ENCODE results near the gene DUSP28.
A peak's percentile ranks its signal among the peaks of the same experiment; 100 is the strongest.

Gene DUSP28

GRCh38 chr2:240567872-240568677 is 7.9 kb downstream of the DUSP28 start, which contains the start of gene RNPEPL1 (continued):
- TF ChIP-seq PRDM6 (tag by site-specific recombination; IDR thresholded peaks at IDR 0.05): no peak
- no peak for TF ChIP-seq SETDB1 (IDR thresholded peaks at IDR 0.05; ENCODE audit: insufficient read length, low read length)
- TF ChIP-seq ZNF23 (tag by site-specific recombination; IDR thresholded peaks at IDR 0.05; ENCODE audit: borderline replicate concordance): no peak
- no peak for TF ChIP-seq ZNF830 (tag by site-specific recombination; IDR thresholded peaks at IDR 0.05; ENCODE audit: low read depth)
- TF ChIP-seq ZNF555 (tag by site-specific recombination; conservative IDR thresholded peaks at IDR 0.05): no peak
- TF ChIP-seq ZNF513 (tag by site-specific recombination; IDR thresholded peaks at IDR 0.05): no peak
- TF ChIP-seq ZBTB7A (tag by site-specific recombination; IDR thresholded peaks at IDR 0.05; ENCODE audit: low read depth): no peak
- TF ChIP-seq ZNF76 (tag by site-specific recombination; IDR thresholded peaks at IDR 0.05; ENCODE audit: borderline replicate concordance, low read depth): no peak
- TF ChIP-seq HIC1 (tag by site-specific recombination; IDR thresholded peaks at IDR 0.05): no peak
- no peak for TF ChIP-seq ZNF670 (tag by site-specific recombination; IDR thresholded peaks at IDR 0.05; ENCODE audit: low read depth)
- TF ChIP-seq ZNF561 (tag by site-specific recombination; IDR thresholded peaks at IDR 0.05; ENCODE audit: borderline replicate concordance): no peak
- no peak for TF ChIP-seq GLI2 (tag by site-specific recombination; IDR thresholded peaks at IDR 0.05; ENCODE audit: borderline replicate concordance, low read depth)
- 0 out of 2 replicates have a peak, but pooled peaks have one; percentile 22 for TF ChIP-seq IKZF3 (tag by site-specific recombination; IDR thresholded peaks at IDR 0.05)
- no peak for TF ChIP-seq ZNF398 (tag by site-specific recombination; IDR thresholded peaks at IDR 0.05)
- no peak for TF ChIP-seq ZBTB49 (tag by site-specific recombination; IDR thresholded peaks at IDR 0.05; ENCODE audit: low read depth)
- TF ChIP-seq ZNF777 (tag by site-specific recombination; IDR thresholded peaks at IDR 0.05; ENCODE audit: borderline replicate concordance): no peak
- TF ChIP-seq YY1 (tag by site-specific recombination; IDR thresholded peaks at IDR 0.05): no peak
- TF ChIP-seq SP7 (tag by site-specific recombination; IDR thresholded peaks at IDR 0.05): no peak
- peak; percentile 54 for TF ChIP-seq ZBTB8A (tag by site-specific recombination; IDR thresholded peaks at IDR 0.05)
- TF ChIP-seq BCL11B (tag by site-specific recombination; IDR thresholded peaks at IDR 0.05; ENCODE audit: low read depth): no peak
- no peak for TF ChIP-seq ZBTB1 (tag by site-specific recombination; IDR thresholded peaks at IDR 0.05)
- TF ChIP-seq ZNF747 (tag by site-specific recombination; IDR thresholded peaks at IDR 0.05): no peak
- TF ChIP-seq ZNF701 (tag by site-specific recombination; IDR thresholded peaks at IDR 0.05): no peak
- TF ChIP-seq ZNF223 (tag by site-specific recombination; IDR thresholded peaks at IDR 0.05): no peak
- TF ChIP-seq REST (tag by site-specific recombination; IDR thresholded peaks at IDR 0.05): no peak
- no peak for TF ChIP-seq ZNF623 (tag by site-specific recombination; IDR thresholded peaks at IDR 0.05)

Data from HEK293 (cell line).